Measurements from ENCODE around the gene CHCHD6.
A peak's percentile ranks its signal among the peaks of the same experiment; 100 is the strongest.

The CHCHD6 gene

GRCh38 chr3:126743350-126743749 is 39.3 kb downstream of the CHCHD6 start:
- DNase-seq (ENCODE audit: low spot score) = no peak

GRCh38 chr3:126743781-126744180 is 39.7 kb downstream of the CHCHD6 start:
- DNase-seq (ENCODE audit: low spot score) = no peak

DNA sequence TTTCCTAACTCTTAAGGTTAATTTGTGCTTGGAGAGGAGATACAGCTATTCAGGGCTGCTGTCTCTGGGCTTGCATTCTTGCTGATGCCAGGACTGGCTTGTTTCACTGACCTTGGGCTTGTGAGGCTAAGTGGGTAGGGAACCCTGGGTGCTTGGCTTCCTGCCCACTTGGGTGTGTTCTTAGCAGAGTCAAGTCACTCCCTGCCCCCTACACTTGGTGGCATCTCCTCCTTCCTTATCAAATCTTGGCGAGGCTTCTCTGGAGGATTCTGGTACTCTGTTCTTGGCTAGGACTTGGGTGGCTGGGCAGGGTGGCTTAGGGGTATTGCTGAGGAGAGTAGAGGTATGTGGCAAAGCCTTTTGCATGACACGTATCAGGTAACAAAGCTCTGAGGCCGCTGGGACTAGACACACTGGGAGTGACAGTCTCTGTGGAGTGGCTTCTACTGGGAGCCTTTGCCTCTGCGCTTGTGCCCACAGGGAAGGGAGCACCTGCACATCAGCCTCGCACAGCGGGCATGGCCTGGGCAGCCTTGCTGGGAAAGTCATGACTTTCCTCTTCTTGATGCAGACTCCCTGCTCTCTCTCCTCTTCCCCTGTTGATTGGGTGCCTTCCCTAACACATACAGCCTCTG is 41.8 kb downstream of the CHCHD6 start:
- DNase-seq (ENCODE audit: low spot score) = no peak

- DNase-seq (ENCODE audit: low spot score) = no peak
Measured at GRCh38 chr3:126746395-126747177, 42.5 kb downstream of the CHCHD6 start.

- DNase-seq (ENCODE audit: low spot score) = no peak
Measured at GRCh38 chr3:126747768-126748167, 43.7 kb downstream of the CHCHD6 start.

- no peak for DNase-seq (ENCODE audit: low spot score)
Measured at GRCh38 chr3:126748701-126749546, 44.9 kb downstream of the CHCHD6 start.

DNA sequence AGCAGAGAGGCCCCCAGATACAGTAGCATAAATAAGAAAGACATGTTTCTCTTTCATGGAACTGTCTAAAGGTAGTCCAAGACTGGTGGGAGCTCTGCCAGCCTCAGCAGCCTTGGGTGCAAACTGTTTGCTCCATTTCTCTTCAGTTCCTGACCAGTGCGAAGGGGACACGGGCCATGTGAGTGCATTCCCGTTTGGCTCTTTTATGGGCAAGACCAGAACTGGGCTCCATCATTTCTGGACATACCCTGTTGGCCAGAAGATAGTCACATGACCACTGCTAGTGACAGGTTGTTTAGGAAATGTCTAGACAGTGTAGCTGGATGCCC is 45.5 kb downstream of the CHCHD6 start:
- no peak for DNase-seq (ENCODE audit: low spot score)

DNA sequence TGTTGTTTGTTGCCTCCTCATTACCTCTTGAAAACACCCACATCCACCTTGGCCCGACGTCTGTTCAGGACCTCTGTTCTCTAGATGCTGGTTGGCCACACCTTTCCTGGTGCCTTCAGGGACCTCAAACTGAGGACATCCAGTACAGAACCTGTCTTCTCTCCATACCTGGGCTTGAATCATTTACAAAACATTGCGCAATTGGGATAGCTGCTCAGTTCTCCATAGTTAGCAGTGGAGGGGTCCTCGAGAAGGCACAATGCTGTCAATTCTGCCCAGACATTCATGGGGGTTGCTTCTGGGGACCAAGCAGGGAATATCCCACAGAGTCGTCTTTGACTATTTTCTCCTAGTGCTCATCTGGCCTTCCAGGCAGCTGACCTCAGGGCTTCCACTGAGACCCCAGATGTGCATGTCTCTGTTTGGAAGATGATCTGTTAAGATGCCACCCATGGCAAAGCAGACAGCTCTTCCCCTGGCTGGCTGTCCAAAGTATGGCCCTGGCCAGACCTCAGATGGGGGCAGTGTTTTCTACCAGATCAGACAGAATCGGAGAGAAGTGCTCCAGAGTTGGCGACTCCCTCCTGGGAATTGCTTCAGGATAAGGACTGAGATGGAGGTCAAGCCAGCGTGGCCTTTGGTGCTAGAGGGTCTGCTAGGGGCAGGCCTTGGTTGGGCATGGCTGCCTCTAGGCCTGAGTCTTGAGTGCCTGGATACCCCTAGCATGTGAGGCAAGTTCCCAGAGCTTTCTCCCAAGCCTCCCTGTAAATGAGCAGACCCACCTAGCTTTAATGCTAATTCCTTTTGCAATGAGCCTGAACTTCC is 46.1 kb downstream of the CHCHD6 start:
- no peak for DNase-seq (ENCODE audit: low spot score)

DNA sequence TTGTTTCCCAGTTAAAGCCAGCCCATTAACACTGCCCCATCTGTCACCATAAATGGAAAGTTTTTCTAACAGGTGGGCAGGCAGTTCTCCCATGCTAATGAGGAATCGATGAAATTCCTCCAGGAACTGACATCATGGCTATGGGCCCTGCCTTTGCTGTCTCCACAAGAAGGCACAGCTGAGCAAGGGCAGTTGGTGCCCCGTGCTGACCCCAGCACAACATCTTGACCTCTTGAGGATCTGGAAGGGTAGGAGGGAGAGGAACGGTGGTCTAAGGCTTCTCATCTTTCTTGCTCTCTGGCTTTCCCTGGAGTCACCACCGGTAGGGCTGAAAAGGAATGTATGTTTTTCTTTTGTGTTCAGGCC is 46.7 kb downstream of the CHCHD6 start:
- no peak for DNase-seq (ENCODE audit: low spot score)

DNA sequence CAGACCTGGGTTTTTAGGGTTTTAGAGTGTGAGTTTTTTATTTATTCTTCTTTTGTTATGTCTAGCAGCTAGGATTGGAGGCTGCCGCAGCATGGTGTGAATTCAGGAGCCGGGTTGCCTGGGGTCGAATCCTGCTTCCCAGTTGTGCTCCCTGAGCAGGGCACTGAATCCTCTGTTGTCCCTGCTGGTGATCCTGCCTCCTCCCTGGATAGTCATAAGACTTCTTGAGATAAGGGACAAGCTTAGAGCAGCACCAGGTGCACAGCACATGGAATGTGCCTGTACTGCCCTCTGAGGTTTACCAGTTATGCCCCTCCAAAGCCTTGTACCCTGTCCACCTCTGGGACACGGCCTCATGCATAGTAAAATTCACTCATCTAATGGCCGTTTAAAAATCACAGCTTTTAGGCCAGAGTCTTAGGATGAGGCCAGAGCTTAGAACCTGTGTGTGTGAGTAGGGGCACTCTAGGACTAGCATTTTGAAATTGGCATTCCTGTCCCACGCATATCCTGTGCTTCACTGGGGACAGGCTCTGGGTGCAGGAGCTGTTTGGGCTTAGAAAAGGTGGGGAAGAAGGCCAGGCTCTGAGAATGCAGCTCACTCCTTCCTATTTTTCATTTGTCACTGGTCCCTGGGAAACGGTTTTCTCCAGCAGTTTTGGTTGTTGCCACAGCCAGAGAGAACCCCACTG is 47.7 kb downstream of the CHCHD6 start:
- no peak for DNase-seq (ENCODE audit: low spot score)

GRCh38 chr3:126752303-126753190 is 48.5 kb downstream of the CHCHD6 start:
- peak; percentile 91 for DNase-seq (ENCODE audit: low spot score)

DNA sequence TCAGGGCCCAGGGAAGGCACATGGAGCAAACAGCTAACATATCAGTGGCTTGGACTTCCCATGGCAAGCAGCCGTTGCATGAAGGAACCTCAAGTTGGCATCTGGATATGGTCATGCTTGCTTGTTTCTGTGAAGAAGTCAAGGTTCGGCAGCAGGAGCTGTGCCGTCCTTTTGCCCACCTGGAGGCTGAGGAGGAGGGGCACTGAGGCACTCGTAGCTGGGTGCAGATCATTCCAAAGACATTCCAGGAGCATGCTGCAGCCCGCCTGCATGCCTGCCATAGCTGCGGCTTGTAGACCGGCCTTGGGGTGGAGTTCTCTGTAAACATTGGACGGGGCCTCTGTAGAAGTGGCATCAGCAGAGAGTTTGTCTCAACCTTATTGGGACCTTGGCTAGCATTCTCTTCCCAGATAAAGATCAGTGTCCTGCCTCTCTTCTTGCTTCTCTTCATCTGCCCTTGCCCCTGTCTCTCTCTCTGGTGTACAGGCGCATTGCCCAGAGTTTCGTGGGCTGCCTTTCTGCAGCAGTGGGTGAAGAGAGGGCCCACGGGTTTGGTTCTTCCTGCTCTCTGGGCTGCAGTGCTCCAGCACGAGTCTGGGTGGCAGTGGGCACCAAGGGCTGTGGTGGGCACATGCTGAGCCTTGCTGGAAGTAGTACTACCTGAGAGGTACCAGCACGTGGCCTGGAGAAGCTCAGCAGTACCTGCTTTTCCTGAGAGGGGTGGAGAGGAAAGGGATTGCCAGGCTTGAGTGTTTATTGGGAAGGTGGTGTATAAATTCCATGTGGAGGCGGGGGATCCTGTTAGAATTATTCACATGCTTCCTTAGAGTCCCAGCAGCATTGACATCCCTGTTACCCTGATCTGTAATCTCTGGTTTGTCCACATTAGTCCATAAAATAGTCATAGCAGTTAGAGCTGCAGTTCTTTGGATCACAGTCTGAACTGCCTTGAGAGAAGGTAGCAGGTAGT is 49.4 kb downstream of the CHCHD6 start:
- no peak for DNase-seq (ENCODE audit: low spot score)

- DNase-seq (ENCODE audit: low spot score) = no peak
Measured at GRCh38 chr3:126755866-126756265, 51.8 kb downstream of the CHCHD6 start.

GRCh38 chr3:126758026-126758425 is 54.0 kb downstream of the CHCHD6 start:
- no peak for DNase-seq (ENCODE audit: low spot score)

DNA sequence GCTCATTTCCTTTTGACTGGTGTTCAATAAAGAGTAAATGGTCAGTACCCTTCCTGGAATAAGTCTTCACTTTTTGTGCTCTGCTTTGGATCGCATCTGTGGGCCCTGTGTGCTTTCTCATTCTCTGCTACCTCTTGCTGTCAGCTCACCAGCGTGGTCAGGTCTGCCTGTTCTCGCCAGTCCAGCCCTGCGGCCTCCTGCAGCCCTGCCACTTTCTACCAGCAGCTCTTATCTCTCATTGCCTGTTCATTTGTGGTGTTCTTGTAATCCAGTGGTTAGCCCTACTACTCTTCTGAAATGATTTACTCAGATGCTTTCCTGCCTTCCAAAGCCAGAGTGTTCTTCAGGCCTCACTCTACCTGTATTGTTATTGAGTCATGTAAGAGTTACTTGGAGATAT is 54.8 kb downstream of the CHCHD6 start:
- DNase-seq (ENCODE audit: low spot score) = no peak

DNA sequence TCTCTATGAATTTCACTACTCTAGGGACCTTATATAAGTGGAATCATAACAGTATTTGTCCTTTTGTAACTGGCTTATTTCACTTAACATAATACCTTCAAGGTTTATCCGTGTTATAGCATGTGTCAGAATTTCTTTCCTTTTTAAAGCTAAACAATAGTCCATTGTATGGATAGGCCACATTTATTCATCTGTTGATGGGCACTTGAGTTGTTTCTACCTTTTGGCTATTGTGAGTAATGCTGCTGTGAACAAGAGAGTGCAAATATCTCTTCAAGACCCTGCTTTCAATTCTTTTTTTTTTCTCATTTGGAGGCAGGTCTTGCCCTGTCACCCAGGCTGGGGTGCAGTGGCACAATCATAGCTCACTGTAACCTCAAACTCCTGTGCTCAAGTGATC is 56.5 kb downstream of the CHCHD6 start:
- no peak for DNase-seq (ENCODE audit: low spot score)

DNA sequence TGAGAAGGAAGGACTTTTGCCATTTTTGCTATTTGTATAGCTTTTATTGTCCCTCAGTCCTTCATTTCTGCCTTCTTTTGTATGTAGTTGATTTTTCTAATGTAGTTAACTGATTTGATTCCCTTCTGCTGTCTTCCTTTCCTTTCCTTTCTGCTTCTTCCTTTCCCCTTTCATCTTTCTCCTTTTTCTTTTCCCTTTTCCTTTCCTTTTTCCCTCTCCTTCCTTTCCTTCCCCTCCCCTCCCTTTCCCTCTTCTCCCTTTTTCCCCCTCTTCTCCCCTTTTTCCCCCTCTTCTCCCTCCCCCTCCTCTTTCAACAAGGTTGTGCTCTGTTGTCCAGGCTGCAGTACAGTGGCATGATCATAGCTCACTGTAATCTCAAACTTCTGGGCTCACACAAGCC is 59.0 kb downstream of the CHCHD6 start:
- DNase-seq (ENCODE audit: low spot score) = no peak

- DNase-seq (ENCODE audit: low spot score) = no peak
Measured at GRCh38 chr3:126765187-126766069, 61.4 kb downstream of the CHCHD6 start.

All from Ammon's horn (tissue), 1 donor.